Measurements from ENCODE around the gene DHX15.

The DHX15 gene

GRCh38 chr4:24496597-24496996, 87.8 kb downstream of the DHX15 start:
- no peak for TF ChIP-seq CTCF (conservative IDR thresholded peaks at IDR 0.05; ENCODE audit: low read length)
- no peak overlapping the region for H3K4me3 ChIP-seq (ENCODE audit: low read length)
- DNase-seq (ENCODE audit: low read depth) = no peak

GRCh38 chr4:24495388-24495787, 89.0 kb downstream of the DHX15 start:
- no peak for TF ChIP-seq CTCF (conservative IDR thresholded peaks at IDR 0.05; ENCODE audit: low read length)
- H3K4me3 ChIP-seq (ENCODE audit: low read length) = no peak overlapping the region
- no peak for DNase-seq (ENCODE audit: low read depth)

- no peak for TF ChIP-seq CTCF (conservative IDR thresholded peaks at IDR 0.05; ENCODE audit: low read length)
- H3K4me3 ChIP-seq (ENCODE audit: low read length) = no peak overlapping the region
- no peak for DNase-seq (ENCODE audit: low read depth)
Observed at GRCh38 chr4:24489870-24490269, 94.5 kb downstream of the DHX15 start.

- DNase-seq (ENCODE audit: low read depth) = peak; percentile 55
- no peak overlapping the region for H3K4me3 ChIP-seq (ENCODE audit: low read length)
- peak; percentile 91 for TF ChIP-seq CTCF (conservative IDR thresholded peaks at IDR 0.05; ENCODE audit: low read length)
Observed at GRCh38 chr4:24488399-24489164, 95.8 kb downstream of the DHX15 start.

- no peak overlapping the region for H3K4me3 ChIP-seq (ENCODE audit: low read length)
- no peak for TF ChIP-seq CTCF (conservative IDR thresholded peaks at IDR 0.05; ENCODE audit: low read length)
- DNase-seq (ENCODE audit: low read depth) = no peak
Observed at GRCh38 chr4:24482871-24483270, 101.5 kb downstream of the DHX15 start.

GRCh38 chr4:24477919-24478318, 106.4 kb downstream of the DHX15 start:
- no peak for TF ChIP-seq CTCF (conservative IDR thresholded peaks at IDR 0.05; ENCODE audit: low read length)
- DNase-seq (ENCODE audit: low read depth) = peak; percentile 56
- H3K4me3 ChIP-seq (ENCODE audit: low read length) = no peak overlapping the region
